ENCODE results near the gene ZBTB20.

DNA sequence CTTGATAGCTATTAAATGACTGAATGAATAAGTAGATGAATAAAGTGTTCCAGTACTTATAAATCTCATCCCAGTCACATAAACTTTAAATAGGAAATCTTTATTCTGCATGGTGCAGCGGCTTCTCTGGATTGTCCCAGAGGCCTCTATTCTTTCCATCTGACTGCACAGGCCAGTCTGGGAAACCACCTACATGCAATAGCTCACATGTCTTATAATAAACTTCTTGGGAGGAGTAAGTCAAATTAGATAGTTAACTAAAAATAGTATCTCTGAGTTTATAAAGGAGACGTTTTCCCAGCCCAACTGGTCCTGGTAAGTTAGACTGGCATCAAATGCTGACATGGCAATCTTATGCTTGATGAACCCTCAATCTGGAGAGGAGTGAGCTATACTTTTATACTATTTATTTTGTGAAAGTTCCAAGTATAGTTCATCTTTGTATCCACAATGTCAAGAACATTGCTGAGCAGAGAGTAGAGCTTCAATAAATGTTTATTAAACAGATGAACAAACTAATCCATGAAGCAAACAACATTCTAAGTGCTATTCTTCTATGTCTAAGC, 435.7 kb downstream of the ZBTB20 start:
- TF ChIP-seq, protein P1, sequence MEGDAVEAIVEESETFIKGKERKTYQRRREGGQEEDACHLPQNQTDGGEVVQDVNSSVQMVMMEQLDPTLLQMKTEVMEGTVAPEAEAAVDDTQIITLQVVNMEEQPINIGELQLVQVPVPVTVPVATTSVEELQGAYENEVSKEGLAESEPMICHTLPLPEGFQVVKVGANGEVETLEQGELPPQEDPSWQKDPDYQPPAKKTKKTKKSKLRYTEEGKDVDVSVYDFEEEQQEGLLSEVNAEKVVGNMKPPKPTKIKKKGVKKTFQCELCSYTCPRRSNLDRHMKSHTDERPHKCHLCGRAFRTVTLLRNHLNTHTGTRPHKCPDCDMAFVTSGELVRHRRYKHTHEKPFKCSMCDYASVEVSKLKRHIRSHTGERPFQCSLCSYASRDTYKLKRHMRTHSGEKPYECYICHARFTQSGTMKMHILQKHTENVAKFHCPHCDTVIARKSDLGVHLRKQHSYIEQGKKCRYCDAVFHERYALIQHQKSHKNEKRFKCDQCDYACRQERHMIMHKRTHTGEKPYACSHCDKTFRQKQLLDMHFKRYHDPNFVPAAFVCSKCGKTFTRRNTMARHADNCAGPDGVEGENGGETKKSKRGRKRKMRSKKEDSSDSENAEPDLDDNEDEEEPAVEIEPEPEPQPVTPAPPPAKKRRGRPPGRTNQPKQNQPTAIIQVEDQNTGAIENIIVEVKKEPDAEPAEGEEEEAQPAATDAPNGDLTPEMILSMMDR (IDR thresholded peaks at IDR 0.05) = no peak
- no peak for TF ChIP-seq POLR2A (IDR thresholded peaks at IDR 0.05)
